Right atrium auricular region (tissue), 2 donors: Measurements from ENCODE around the gene RALGPS2. TPM values are rescaled to one million over a fixed set of nuclear protein-coding genes. Genes with fewer than 3 reads are reported as not detected.
A peak's percentile ranks its signal among the peaks of the same experiment; 100 is the strongest.

Experiments
- DNase-seq: peaks from one replicate; pipeline ENCODE4 v3.0.0-alpha.2; 2019; ENCODE audit warnings: low spot score
- H3K27ac ChIP-seq, 2 donors: fragments of 200-600 bp; sonication (generic); 1 replicate in 1 of 2; 2 replicates in 1 of 2; pipeline ENCODE4 v1.5.1; 2016 to 2019
- H3K27me3 ChIP-seq, 2 donors: fragments of 200-600 bp; sonication (generic); one replicate each; pipeline versions ENCODE4 v1.5.1 to v1.6.0; 2017 to 2019
- H3K36me3 ChIP-seq: fragments of 200-600 bp; sonication (generic); one replicate; pipeline ENCODE4 v1.5.1; 2016
- H3K4me1 ChIP-seq, 2 donors: fragments of 200-600 bp; sonication (generic); one replicate each; pipeline versions ENCODE4 v1.5.1 to v1.6.0; 2017 to 2019
- H3K4me3 ChIP-seq, 2 donors: fragments of 200-600 bp; sonication (generic); 1 replicate in 1 of 2; 2 replicates in 1 of 2; pipeline ENCODE4 v1.5.1; 2017 to 2019; ENCODE audit warnings: mild to moderate bottlenecking in 1 of 2, moderate library complexity in 1 of 2
- H3K9me3 ChIP-seq, 2 donors: fragments of 200-600 bp; sonication (generic); one replicate each; pipeline ENCODE4 v1.5.1; 2019
- CTCF ChIP-seq, 2 donors: fragments of 200-600 bp; sonication (generic); IDR thresholded peaks; one replicate each; pipeline ENCODE4 v1.5.1; 2019; ENCODE audit warnings: antibody characterized with exemption in 2 of 2
- total RNA-seq, 2 donors: library from RNA; depleted of rRNA; stranded (reverse); fragments of >200 nt; gene quantifications; one replicate each; pipeline ENCODE4 v1.1.0, GENCODE V29; 2016

Gene RALGPS2
- total RNA-seq, 2 donors from 2014 or later: 9.0 to 16.1 TPM

GRCh38 chr1:178733972-178734371 is 8.9 kb downstream of the RALGPS2 start:
- Histone ChIP-seq H3K4me1 (no peaks in the 10 kb centered on the region), H3K27me3 (no peaks in the 10 kb centered on the region), H3K27ac (no peak overlapping the region), H3K9me3 (peaks cover 0 to 6% of the 10 kb centered on the region in 2 donors), H3K4me3 (no peak overlapping the region), H3K36me3 (no peaks in the 10 kb centered on the region)
- DNase-seq: no peak
- TF ChIP-seq CTCF (IDR thresholded peaks at IDR 0.05): peak in 1 of 2 donors; percentile 38

GRCh38 chr1:178738780-178739179 is 13.7 kb downstream of the RALGPS2 start:
- no peak for DNase-seq
- H3K27ac ChIP-seq: no peak overlapping the region
- no peak for TF ChIP-seq CTCF (IDR thresholded peaks at IDR 0.05)

GRCh38 chr1:178739285-178740045 is 14.4 kb downstream of the RALGPS2 start:
- H3K9me3 ChIP-seq: no peaks in the 10 kb centered on the region
- TF ChIP-seq CTCF (IDR thresholded peaks at IDR 0.05): no peak
- H3K27ac ChIP-seq: peak overlapping the region in 1 of 2 donors; percentile 4
- H3K4me1 ChIP-seq: peaks cover 0 to 11% of the 10 kb centered on the region in 2 donors
- DNase-seq: no peak
- H3K4me3 ChIP-seq: no peak overlapping the region
- no peaks in the 10 kb centered on the region for H3K27me3 ChIP-seq
- no peaks in the 10 kb centered on the region for H3K36me3 ChIP-seq

More at GRCh38 chr1:178738780-178739179, 13.7 kb downstream of the RALGPS2 start:
- peaks cover 0 to 11% of the 10 kb centered on the region in 2 donors for H3K4me1 ChIP-seq
- H3K9me3 ChIP-seq: no peaks in the 10 kb centered on the region
- no peaks in the 10 kb centered on the region for H3K36me3 ChIP-seq
- H3K27me3 ChIP-seq: no peaks in the 10 kb centered on the region
- H3K4me3 ChIP-seq: no peak overlapping the region

- H3K9me3 ChIP-seq: no peaks in the 10 kb centered on the region
- no peak overlapping the region for H3K27ac ChIP-seq
- DNase-seq: no peak
- peaks cover 0 to 11% of the 10 kb centered on the region in 2 donors for H3K4me1 ChIP-seq
- H3K36me3 ChIP-seq: no peaks in the 10 kb centered on the region
- TF ChIP-seq CTCF (IDR thresholded peaks at IDR 0.05): no peak
- no peaks in the 10 kb centered on the region for H3K27me3 ChIP-seq
- no peak overlapping the region for H3K4me3 ChIP-seq
Observed at GRCh38 chr1:178740491-178740890, 15.4 kb downstream of the RALGPS2 start.

- peaks cover 0 to 11% of the 10 kb centered on the region in 2 donors for H3K4me1 ChIP-seq
- H3K36me3 ChIP-seq: no peaks in the 10 kb centered on the region
- no peak for TF ChIP-seq CTCF (IDR thresholded peaks at IDR 0.05)
- no peaks in the 10 kb centered on the region for H3K27me3 ChIP-seq
- H3K27ac ChIP-seq: no peak overlapping the region
- no peaks in the 10 kb centered on the region for H3K9me3 ChIP-seq
- no peak overlapping the region for H3K4me3 ChIP-seq
- DNase-seq: no peak
Observed at GRCh38 chr1:178740924-178741323, 15.9 kb downstream of the RALGPS2 start.
